Stimulated activated CD4-positive, alpha-beta T cell treated with anti-CD3 and anti-CD28 coated beads, Interleukin-4, amount 100 ng/mL, for 24 hours (primary cell): Measurements from ENCODE around the gene TUBB.
"Not testable (repeated sequence)": the region's sequence is repeated elsewhere in the genome, so short reads cannot be mapped to it uniquely, and the experiment has no call there.

Source experiments
- DNase-seq: peaks from one replicate; pipeline ENCODE4 v3.0.0-alpha.2; 2020

TUBB gene

DNA sequence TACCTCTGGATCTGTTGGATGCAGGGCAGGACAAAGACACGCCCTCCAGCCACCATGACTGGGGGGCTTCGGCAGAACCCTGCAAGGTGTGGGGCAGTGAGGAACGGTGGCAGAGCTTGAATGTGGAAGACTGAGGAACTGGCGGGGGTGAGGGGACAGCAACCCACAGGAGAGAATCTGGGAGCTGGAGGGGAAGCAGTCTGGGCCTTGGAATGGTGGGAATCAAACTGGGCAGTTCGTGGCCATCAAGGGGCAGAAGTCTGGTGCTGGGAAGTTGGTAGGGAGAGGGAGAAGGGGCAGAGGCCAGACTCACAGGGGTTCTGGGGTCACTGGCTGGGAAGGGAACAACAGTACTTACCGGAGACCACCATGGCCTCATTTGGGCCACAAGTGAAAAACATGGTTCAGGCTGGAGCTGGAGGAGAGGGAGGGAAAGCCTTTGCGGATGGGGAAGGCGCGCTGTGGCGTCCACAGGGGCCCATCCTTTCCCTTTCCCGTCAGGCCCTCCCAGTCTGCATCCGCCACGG is 21.7 kb downstream of the TUBB start:
- no peak for DNase-seq

DNA sequence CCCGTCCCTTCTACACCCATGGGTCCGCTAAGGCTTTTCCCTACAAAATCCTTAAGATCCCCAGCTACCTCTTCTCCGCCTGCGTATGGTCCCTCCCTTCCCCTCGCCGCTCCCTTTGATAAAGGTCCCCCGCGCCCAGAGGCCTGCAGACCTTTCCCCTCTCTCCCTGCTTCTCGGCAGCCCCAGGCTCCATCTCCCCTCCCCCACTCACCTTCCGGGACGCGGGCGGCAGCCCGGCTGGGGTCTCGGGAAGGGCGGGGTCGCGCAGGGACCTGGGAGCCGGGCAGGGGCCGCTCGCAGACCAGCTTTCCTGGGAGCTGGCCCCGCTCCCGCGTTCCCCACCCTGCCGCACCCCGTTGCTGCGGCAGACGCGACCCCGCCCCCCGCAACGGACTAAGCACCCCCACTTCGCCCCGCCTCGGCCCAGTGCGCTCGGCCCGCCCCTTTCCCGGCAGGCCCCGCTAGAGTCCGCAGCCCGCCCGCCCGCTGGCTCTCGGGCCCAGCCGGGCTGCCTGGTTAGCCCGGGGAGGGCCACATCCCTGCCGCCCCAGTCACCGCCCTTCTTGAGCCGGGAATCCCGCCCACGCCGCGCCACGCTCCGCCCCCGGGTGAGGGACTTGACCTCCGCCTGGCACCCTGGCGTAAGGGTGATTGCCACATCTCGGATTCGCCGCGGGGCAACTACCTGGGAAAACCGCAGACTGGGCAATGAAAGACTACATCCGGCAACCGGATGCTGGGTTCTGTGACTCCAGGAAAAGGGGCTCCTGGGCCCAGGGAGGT is 22.4 kb downstream of the TUBB start, which contains the start of gene FLOT1:
FLOT1 (minus strand) TSS at position 372 of the 783 bp plus-strand sequence. CDS start 498 bp downstream, outside the sequence.
- peak; percentile 92 for DNase-seq

DNA sequence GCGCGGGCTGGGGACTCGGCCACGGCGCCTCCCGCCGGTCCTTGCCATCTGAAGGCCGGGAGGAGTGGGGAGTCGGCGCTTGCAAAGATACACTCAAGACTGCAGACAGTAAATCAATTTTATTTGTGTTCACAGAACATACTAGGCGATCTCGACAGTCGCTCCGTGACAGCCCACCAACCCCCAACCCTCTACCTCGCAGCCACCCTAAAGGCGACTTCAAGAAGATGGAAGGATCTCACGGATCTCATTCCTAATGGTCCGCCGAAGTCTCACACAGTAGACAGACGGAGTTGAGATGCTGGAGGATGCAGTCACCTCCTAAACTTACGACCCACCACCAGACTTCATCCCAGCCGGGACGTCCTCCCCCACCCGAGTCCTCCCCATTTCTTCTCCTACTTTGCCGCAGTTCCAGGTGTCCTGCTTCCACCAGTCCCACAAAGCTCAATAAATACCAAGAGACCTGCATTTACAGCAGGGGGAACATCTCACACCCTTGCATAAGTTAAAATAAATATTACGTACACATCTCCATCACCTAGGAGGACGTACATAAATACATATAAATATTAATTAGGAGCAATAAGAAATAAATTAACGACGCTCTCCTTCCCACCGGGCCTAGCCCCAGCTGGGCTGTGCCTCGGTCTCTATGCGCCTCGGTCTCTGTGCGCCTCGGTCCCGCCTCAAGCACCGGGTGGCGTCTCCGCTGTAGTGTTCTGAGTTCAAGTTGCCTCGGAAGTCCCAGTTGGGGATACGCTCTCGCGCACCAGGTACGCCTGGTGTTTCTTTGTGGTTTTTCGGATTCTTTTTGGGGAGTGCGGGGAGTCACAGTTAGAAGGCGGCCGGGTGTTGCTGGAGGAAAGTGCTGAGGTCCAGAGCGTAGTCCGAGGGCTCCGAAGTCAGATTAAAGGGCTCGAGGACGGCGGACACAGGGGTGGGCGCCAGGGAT is 23.2 kb downstream of the TUBB start:
- DNase-seq = peak; percentile 47

DNA sequence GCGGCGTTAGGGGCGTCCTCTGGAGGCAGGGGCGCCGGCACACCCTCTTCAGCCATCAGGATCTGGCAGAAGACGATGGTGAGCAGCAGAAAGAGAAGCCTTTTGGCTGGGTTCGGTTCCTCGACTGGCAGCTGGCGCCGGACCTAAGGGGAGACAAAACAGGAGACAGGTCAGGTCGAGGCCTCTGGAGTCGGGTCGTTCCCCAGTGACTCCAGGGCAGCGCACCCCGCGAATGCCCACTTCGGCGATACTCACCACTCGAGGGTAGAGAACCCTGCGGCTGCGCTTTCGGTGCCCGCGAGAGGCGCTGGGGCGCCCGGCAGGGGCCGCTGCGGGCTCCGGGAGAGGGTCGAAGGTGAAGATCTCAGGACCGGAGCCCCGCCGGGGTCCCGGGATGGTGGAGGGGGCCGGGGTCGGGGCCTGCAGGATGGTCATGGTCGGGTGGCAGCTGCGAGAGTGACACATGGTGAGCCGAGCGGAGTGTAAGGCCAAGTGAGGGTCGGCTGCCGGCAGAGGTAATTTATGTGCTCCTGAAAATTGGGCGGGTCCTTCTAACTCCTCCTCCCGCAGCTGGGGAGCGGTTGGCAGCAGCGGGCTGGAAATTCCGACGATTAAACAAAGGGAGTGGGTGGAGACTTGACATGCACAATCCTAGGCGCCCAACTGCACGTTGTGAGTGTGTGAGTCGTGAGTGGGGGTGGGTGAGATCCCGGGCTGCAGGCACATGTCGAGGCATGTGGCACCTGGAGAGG is 24.1 kb downstream of the TUBB start, which contains the start of gene IER3:
IER3 (minus strand) TSS at position 494 of the 752 bp plus-strand sequence; CDS start at position 465, 29 bp downstream.
- peak; percentile 92 for DNase-seq

DNA sequence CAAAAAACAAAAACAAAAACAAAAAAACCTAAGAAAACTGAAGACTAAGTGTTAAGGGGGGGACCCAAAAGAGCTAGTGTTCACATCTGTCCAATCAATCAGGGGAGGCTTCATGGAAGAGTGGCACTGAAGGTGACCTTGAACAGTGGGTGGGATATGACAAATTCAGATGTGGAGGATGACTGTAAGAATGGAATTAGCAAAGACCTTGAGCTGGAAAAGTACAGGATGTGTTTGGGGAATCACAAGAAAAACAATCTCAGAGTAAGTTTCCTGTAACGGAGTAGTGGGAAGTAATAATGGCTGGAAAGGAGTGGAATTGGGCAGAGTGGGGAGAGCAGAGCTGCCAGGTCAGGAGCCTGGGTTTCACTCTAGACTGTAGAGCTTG is 27.1 kb downstream of the TUBB start:
- no peak for DNase-seq

DNA sequence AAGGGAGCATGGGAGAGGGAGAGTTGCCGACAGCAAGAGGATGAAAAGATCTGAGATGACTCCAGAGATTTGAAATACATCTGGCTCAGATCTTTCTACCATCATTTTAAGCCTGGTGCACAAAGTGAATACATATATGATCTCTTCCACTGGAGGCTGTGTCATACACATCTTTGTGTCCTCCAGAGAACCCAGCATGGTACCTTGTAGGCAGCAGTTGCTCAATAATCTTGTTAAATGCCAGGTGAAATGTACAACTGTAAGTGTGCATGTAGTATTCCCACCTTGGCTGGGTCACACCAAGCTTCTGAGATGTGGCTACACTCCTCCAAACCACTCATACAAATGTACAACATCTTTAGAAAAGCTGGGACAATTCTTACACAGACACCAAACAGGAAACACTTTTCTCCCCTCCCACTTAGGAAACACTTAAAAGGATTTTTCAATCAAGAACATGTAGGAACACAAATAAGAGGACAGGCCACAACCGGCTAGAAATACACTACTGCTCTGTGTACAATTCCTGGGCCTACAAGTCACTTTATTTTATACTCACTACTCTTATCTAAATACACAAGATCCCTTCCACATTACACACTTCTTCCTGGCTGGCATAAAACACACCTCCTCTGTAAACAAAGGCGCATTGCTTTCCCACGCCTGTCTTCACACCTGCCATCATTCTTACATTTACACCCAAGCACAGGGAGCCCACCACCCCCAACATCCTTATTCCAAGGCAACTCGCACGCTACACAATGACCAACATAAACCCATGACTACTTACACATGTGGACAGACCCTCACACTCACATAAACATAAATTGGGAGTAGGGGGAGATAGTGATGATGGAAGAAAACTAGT is 28.0 kb downstream of the TUBB start:
- DNase-seq = no peak

DNA sequence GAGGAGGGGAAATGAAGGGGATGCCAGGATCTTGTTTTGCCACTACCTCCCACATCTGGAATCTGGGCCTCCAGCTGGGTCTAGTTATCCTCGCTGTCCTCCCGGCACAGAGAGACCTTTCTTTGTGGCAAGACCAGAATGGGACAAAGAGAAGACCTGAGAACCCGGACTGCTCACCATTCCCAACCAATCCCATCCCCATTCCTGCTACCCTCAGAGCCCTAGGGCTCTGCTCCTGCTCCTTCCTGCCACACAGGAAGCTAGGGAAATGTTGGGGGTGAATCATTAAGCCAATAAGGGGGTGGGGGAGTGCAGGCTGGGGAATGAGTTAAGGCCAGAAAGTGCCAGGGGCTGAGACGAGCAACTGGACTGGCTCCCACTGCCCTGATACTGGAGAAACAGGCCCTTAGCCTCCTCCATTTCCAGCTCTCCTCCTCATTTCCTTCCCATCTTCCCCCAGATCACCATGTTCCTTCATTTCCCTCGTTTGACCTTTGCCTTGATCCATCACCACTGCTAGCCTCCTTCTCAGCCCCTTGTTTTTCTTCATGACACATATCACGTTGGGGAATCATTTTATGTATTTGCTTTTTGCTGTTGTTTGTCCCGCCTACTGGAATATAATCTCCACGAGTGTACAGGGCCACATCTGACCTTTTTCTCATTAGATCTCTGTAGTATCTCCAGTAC is 28.8 kb downstream of the TUBB start:
- no peak for DNase-seq

DNA sequence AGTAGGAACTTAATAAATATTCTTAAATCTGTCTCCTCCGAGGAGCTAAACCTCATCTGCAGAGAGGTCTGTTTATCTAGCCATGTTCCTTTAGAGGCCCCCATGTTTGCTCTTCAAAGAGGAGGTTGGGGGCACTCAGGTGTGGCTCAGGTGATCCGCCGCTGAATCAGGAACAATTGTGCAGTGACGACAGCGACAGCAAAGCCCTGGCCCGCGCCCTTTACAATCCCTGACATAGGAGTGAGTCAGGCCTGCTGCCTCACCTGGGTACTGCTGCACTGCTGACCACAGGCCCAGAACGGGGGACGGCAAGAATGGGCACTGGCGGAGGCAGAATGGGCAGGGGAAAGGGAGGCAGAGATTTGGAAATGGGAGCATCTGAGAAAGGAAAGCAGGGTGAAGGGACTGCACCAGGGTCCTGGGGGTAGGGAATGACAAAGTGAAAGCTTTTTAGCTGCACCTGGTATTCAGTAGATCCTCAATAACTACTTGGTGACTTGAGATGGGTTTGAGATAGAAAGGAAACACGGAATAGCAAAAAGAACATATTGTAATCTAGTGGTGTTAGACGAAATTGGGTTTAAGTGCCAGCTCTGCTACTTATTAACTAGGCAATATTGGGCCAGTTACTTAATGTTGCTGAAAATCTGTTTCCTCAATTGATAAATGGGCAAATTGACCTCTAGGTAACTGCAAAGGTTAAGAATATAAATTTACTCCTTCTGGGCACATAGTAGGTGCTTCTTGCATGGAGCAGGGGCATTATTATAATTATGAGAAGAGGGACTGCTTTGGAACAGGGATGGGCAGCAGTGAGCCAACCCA is 29.6 kb downstream of the TUBB start:
- DNase-seq = no peak

DNA sequence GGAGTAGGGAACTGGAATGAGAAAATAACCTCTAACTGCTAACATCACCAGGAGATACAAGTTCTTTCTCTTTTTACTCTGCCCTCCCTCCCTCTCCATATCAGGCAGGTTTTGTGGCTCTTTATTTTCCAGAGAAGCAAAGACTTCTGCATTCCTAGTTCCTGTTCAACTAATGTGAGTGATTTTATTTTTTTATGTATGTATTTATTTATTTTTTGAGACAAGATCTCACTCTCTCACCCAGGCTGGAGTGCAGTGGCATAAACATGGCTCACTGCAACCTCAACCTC is 30.2 kb downstream of the TUBB start:
- no peak for DNase-seq

DNA sequence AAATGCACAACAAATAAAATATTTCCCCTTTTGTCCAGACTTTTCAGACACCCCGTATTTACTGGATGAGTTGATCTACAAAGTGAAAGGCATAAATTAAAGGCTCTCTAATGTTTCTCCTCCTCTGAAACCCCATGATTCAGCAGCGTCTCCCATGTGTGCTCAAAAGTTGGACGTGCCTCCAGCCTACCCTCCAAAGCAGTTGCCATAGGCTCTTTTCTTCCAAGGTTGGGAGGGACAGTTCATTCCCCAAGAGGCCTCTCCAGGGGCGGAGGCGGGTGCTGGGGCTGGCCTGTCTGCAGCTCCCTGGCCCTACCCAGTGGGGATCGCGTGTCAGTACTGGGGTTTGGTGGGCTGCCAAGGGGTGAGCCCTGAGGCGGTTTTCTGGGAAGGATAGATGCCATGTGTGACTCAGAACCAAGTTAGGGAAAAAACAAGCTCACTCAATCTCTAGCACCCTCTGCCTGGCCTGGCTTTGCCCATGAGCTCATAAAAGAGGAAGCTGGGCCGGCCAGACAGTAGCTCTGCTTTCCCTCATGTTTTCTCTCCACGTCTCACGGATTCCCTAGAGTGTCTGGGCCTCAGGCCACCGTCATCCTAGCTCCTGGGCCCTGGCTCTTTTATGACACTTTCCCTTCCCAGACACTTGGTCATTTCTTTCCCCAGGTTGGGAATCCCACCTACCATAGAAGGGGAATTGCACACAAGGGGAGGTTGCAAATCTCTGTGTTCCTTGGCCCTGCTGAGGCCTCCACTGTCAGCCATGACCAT is 32.2 kb downstream of the TUBB start:
- DNase-seq = no peak

DNA sequence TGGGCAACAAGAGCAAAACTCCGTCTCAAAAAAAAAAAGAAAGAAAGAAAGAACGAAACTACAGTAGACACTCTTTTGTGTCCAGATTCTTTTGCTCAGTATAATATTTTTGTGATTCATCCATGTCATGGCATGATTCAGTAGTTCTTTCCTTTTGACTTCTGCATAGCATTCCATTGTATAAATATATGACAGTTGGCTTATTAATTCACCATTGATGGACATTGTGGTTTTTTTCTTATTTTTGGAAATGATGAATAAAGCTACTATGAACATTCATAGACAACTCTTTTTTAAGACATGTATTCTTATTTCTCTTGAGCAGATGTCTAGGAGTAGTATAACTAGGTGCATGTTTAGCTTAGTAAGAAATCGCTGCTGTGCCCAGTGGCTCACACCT is 34.5 kb downstream of the TUBB start:
- no peak for DNase-seq

DNA sequence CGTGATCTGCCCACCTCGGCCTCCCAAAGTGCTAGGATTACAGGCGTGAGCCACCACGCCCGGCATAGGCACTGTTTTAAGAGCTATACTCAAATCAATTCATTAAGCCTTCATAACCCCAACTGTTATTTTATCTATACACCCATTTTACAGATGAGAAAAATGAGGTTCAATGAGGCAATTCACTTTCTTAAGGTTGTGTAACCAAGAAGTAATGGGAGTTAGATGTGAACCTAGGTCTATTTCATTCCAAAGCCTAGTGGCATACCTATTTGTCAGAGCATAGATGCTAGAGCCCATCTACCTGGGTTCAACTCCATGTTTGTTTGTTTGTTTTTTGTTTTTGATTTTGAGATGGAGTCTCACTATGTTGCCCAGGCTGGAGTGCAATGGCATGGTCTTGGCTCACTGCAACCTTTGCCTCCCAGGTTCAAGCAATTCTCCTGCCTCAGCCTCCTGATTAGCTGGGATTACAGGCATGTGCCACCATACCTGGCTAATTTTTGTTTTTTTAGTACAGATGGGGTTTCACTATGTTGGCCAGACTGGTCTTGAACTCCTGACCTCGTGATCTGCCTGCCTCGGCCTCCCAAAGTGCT is 36.4 kb downstream of the TUBB start:
- not testable (repeated sequence) for DNase-seq

DNA sequence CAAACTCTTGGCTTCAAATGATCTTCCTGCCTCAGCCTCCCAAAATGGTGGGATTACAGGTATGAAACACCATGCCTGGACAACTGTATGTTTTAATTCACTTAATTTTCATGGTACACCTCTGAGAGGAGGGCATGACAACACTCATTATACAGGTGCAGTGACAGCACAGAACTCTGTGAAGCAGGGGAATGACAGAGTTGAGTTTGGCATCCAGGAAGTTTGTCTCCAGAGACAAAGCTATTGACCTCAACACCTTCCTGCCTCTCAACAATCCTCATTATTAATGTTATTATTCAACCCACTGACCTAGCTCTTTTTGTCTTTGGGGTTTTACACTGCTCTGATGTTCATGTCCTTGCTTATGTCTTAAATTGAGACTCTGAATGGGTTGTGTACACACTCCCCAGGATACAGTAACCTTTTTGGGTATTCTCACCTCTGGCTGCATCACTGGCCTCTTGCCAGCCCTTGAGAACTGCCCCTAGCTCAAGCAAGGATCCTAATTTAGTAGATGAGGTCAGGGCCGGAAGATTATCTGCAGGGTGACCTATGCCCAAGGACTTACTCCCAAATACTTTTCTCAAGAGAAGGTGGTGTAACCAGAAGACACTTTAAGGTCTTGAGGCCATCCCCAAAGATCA is 37.2 kb downstream of the TUBB start:
- DNase-seq = no peak

DNA sequence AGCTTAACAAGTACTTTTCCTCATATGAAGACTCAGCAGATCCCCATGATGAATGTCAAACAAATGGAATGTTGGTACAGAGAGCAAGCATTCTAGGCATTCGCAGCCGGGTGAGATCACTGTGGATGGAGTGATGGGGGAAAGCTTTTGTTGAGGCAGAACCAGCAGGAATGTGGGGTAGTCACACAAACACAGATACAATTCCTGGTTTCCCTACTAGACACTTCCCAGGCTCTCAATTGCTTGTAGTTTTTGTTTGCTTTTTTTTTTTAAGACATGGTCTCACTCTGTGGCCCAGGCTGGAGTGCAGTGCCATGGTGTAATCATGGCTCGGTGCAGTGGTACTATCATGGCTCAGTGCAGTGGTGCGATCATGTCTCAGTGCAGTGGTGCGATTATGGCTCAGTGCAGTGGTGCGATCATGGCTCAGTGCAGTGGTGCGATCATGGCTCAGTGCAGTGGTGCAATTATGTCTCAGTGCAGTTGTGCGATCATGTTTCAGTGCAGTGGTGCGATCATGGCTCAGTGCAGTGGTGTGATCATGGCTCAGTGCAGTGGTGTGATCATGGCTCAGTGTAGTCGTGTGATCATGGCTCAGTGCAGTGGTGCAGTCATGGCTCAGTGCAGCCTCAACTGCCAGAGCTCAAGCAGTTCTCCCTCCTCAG is 39.6 kb downstream of the TUBB start:
- DNase-seq = no peak

DNA sequence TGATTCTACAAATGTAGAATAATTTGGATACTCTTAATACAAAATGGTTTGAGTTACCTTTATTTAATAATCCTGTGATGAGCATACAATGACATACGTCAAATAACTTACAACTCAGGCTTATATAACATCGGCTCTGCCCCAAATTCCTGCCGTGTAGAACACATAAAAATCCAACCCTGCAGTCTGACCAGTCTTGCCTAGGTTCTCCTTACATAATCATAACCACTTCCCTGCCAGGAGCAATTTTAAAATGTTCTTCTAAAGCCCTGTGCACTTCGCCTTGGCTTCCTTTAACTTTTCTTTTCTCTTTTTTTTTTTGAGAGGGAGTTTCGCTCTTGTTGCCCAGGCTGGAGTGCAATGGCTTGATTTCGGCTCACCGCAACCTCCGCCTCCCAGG is 40.4 kb downstream of the TUBB start:
- DNase-seq = no peak

DNA sequence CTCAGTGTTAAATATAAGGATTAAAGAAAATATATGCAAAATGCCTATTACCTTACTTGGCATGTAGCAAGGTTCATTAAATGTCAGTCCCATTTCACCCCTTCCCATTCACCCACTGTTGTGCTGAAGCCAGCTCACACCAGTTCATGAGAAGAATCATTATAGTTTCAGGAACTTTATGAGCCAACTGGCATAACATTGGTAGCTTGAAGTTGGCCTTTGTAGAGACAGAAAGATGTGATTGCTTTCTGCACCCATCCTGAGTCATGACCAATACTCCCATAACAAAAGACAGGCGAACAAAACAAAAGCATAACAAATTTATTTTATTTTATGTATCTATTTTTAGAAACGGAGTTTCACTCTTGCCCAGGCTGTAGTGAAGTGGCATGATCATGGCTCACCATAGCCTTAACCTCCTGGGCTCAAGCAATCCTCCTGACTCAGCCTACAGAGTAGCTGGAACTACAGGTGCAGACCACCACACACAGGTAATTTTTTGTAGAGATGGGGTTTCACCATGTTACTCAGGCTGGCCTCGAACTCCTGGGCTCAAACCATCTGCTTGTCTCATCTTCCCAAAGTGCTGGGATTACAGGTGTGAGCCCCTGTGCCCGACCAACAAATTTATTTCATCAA is 41.8 kb downstream of the TUBB start:
- no peak for DNase-seq

DNA sequence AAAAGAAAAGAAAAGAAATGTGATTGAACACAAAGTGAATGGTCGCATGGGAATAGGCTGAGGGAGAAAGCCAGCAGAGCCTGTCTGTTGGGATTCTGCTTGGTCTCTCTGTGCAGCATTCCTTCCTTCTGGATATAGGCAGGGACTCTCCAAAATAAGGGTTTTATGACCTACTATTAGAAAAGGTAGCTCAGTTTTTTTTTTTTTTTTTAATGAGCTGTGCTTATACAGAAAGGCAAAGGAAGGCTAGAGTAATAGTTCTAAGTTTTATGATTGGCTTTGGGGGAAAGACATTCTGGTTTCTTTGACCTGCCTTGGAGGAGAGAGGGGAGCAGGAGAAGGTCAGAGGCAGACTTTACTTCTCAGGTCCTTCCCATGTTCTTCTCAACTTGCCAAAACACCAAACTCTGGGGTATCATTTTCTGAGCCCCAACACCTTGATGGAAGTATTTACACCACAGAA is 43.0 kb downstream of the TUBB start:
- no peak for DNase-seq
